GM12891 (cell line): ENCODE results near the gene SQSTM1.

Source experiments
- POLR2A ChIP-seq: IDR thresholded peaks from 2 replicates; pipeline ENCODE4 v1.6.1; 2011; ENCODE audit warnings: low read depth, low read length, control low read depth
- POLR2AphosphoS5 ChIP-seq: IDR thresholded peaks from 2 replicates; pipeline ENCODE4 v1.6.1; 2011; ENCODE audit warnings: low read depth, low read length, control low read depth
- TAF1 ChIP-seq: IDR thresholded peaks from 2 replicates; pipeline ENCODE4 v1.6.1; 2011; ENCODE audit warnings: low read depth, low read length, control low read depth

- no peak for TF ChIP-seq TAF1
- TF ChIP-seq POLR2A: no peak
- no peak for TF ChIP-seq POLR2AphosphoS5
Observed at GRCh38 chr5:179874136-179874535, 53.4 kb downstream of the SQSTM1 start.
